Measurements from ENCODE around the gene SUV39H1.

DNA sequence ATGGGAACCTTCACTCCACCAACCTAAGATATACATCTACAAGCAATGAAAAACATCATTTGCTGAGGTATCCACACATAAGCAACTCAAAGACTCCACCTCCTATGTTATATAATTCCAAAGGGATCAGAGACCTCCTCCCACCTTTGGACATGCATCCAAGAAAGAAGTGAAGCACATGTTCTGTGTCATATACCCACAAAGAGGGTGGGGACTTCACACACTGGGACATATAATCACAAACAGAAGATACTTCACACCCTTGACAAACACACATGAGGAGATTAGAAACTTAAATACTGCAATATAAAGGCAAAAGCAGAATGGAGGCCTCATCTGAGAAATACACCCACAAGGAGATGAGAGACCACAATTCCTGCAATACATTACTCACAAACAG lies 25.4 kb downstream of the SUV39H1 start:
- TF ChIP-seq, protein P1, sequence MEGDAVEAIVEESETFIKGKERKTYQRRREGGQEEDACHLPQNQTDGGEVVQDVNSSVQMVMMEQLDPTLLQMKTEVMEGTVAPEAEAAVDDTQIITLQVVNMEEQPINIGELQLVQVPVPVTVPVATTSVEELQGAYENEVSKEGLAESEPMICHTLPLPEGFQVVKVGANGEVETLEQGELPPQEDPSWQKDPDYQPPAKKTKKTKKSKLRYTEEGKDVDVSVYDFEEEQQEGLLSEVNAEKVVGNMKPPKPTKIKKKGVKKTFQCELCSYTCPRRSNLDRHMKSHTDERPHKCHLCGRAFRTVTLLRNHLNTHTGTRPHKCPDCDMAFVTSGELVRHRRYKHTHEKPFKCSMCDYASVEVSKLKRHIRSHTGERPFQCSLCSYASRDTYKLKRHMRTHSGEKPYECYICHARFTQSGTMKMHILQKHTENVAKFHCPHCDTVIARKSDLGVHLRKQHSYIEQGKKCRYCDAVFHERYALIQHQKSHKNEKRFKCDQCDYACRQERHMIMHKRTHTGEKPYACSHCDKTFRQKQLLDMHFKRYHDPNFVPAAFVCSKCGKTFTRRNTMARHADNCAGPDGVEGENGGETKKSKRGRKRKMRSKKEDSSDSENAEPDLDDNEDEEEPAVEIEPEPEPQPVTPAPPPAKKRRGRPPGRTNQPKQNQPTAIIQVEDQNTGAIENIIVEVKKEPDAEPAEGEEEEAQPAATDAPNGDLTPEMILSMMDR (IDR thresholded peaks at IDR 0.05; ENCODE audit: insufficient read depth, low read depth, low read length): no peak
- TF ChIP-seq EZH2 (IDR thresholded peaks at IDR 0.05; ENCODE audit: insufficient read depth, low read length): no peak
